ENCODE measurements around the gene OR1J4. TPM values are rescaled to one million over a fixed set of nuclear protein-coding genes. Genes with fewer than 3 reads are reported as not detected.

The OR1J4 gene
- polyA plus RNA-seq, 1 of the 3 experiments (the other 2 are of a cell fraction), result 0.07 TPM

DNA sequence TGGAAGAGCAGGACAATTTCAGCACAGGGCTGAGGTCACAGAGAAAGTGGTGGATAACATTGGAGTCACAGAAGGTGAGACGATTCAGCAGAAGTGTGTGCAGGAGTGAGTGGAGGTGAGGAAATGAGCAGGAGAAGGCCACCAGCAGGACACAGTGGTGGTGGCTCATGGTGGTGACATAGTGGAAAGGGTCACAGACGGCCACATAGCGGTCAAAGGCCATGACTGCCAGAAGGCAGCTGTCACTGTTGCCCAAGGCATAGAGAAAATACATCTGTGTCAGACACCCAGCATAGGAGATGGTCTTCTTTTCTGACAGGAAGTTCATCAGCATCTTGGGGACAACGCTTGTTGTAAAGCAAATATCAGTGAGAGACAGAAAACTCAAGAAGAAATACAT lies 49.0 kb downstream of the OR1J4 start:
- Histone ChIP-seq H3K4me3 (ENCODE audit: low read depth in 2 of 2, low read length in 1 of 2) (no peak overlapping the region), H3F3A (replicated peaks; ENCODE audit: insufficient read depth) (no peaks in the 10 kb centered on the region), H2AFZ (ENCODE audit: low read depth) (no peak overlapping the region), H3K36me3 (replicated peaks in 1 of 2; ENCODE audit: control insufficient read depth in 1 of 2, insufficient read depth in 2 of 2, low read length in 1 of 2) (no peaks in the 10 kb centered on the region), H3K9me3 (no peaks in the 10 kb centered on the region), H3K27me3 (ENCODE audit: insufficient read depth) (no peaks in the 10 kb centered on the region), H3K9me2 (no peaks in the 10 kb centered on the region), H3K9ac (no peak overlapping the region), H3K27ac (ENCODE audit: low read depth in 2 of 2, low read length in 1 of 2) (no peak overlapping the region), H3K4me2 (no peak overlapping the region), H3K4me1 (ENCODE audit: control insufficient read depth in 1 of 2, insufficient read depth in 2 of 2, low read depth in 1 of 2, low read length in 1 of 2) (no peaks in the 10 kb centered on the region), H4K20me1 (ENCODE audit: insufficient read depth) (no peaks in the 10 kb centered on the region), H3K79me2 (ENCODE audit: insufficient read depth) (no peaks in the 10 kb centered on the region)
- TF ChIP-seq MXI1 (IDR thresholded peaks at IDR 0.05; ENCODE audit: low read depth, low read length), result no peak
- no peak for TF ChIP-seq EP300 (IDR thresholded peaks at IDR 0.05; ENCODE audit: borderline replicate concordance in 1 of 2, low read depth in 1 of 2, low read length in 1 of 2)
- no peak for TF ChIP-seq RFX5 (IDR thresholded peaks at IDR 0.05; ENCODE audit: low read length)
- TF ChIP-seq SIN3A (IDR thresholded peaks at IDR 0.05; ENCODE audit: borderline replicate concordance, low read depth, low read length), result no peak
- no peak for TF ChIP-seq GABPA (IDR thresholded peaks at IDR 0.05; ENCODE audit: low read depth)
- no peak for TF ChIP-seq FOSL2 (IDR thresholded peaks at IDR 0.05; ENCODE audit: borderline replicate concordance, low read depth)
- TF ChIP-seq RCOR1 (IDR thresholded peaks at IDR 0.05; ENCODE audit: low read length), result no peak
- POLR2A ChIA-PET, result no interaction called here
- 17% methylated on average over 4 of the region's 4 CpGs for WGBS (ENCODE audit: low lambda C conversion rate)
- DNase-seq, result no peak
- CTCF ChIA-PET, result no interaction called here

Other genes with a start within 250 kb of the OR1J4 start
- gene PTGS1, start 148.1 kb upstream of the OR1J4 start, polyA plus RNA-seq (2012; rRNA removed), result 4.0 and 5.4 TPM in 2 replicates
- not detected in 2 replicates for gene OR1J1, start 41.2 kb upstream of the OR1J4 start, polyA plus RNA-seq (2012; rRNA removed)
- not detected in 2 replicates for gene OR1J2, start 8.3 kb upstream of the OR1J4 start, polyA plus RNA-seq (2012; rRNA removed)
- not detected in 2 replicates for gene OR1N1, start 8.2 kb downstream of the OR1J4 start, polyA plus RNA-seq (2012; rRNA removed)
- gene OR1N2, start 34.0 kb downstream of the OR1J4 start, polyA plus RNA-seq (2012; rRNA removed), result not detected in 2 replicates
- gene OR1L8, start 64.2 kb downstream of the OR1J4 start, polyA plus RNA-seq (2012; rRNA removed), result 0.05 and 0.07 TPM in 2 replicates
- gene OR1Q1, start 95.6 kb downstream of the OR1J4 start, polyA plus RNA-seq (2012; rRNA removed), result 0.10 and 0.29 TPM in 2 replicates
- not detected in 2 replicates for gene OR1B1, start 138.5 kb downstream of the OR1J4 start, polyA plus RNA-seq (2012; rRNA removed)
- gene OR1L1, start 142.6 kb downstream of the OR1J4 start, polyA plus RNA-seq (2012; rRNA removed), result not detected in 2 replicates
- gene OR1L3, start 156.0 kb downstream of the OR1J4 start, polyA plus RNA-seq (2012; rRNA removed), result not detected in 2 replicates
- gene OR1L4, start 204.8 kb downstream of the OR1J4 start, polyA plus RNA-seq (2012; rRNA removed), result not detected in 2 replicates
- gene OR1L6, start 223.2 kb downstream of the OR1J4 start, polyA plus RNA-seq (2012; rRNA removed), result not detected in 2 replicates

All from SK-N-SH (cell line).